ENCODE results near the gene KRTAP4-3. TPM values are rescaled to one million over a fixed set of nuclear protein-coding genes. Genes with fewer than 3 reads are reported as not detected.
"Not testable (repeated sequence)": the region's sequence is repeated elsewhere in the genome, so short reads cannot be mapped to it uniquely, and the experiment has no call there.

KRTAP4-3 gene
- total RNA-seq, 2 donors from 2014 or later = not detected

- H3K9me3 Mint-ChIP-seq = peaks cover 23% of the 10 kb centered on the region
- H3K27ac Mint-ChIP-seq = no peak within 1 kb of the TSS
- peak; percentile 19 for ATAC-seq (replicated peaks)
- H3K4me1 Mint-ChIP-seq = no peaks in the 10 kb centered on the region
- no peaks in the 10 kb centered on the region for H3K27me3 Mint-ChIP-seq
- H3K4me3 Mint-ChIP-seq = no peak within 1 kb of the TSS
- no peaks in the 10 kb centered on the region for H3K36me3 Mint-ChIP-seq (ENCODE audit: low read depth)
Measured at GRCh38 chr17:41140360-41141131, 27.5 kb downstream of the KRTAP4-3 start, which contains the start of gene KRTAP4-6. Gene KRTAP4-6, minus strand, starts transcription at chr17:41140544. Its CDS starts 57 bp downstream, at chr17:41140487.

DNA sequence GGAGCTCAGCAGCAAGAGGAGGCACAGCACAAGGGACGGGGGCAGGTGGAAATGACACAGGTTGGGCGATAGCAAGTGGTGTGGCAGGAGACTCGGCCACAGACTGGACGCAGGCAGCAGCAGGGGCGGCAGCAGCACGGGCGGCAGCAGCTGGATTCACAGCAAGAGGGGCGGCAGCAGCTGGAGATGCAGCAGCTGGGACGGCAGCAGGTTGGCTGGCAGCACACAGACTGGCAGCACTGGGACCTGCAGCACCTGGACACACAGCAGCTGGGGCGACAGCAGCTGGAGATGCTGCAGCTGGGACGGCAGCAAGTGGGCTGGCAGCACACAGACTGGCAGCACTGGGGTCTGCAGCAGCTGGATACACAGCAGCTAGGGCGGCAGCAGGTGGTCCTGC lies 28.2 kb downstream of the KRTAP4-3 start:
- not testable (repeated sequence) for H3K27ac Mint-ChIP-seq; H3K4me1 Mint-ChIP-seq; ATAC-seq (replicated peaks); H3K36me3 Mint-ChIP-seq (ENCODE audit: low read depth); H3K27me3 Mint-ChIP-seq; H3K4me3 Mint-ChIP-seq
- H3K9me3 Mint-ChIP-seq = peaks cover 23% of the 10 kb centered on the region

- H3K27ac Mint-ChIP-seq = peak overlapping the region; percentile 60
- no peaks in the 10 kb centered on the region for H3K36me3 Mint-ChIP-seq (ENCODE audit: low read depth)
- no peaks in the 10 kb centered on the region for H3K9me3 Mint-ChIP-seq
- H3K4me3 Mint-ChIP-seq = no peak overlapping the region
- H3K4me1 Mint-ChIP-seq = peaks cover 5% of the 10 kb centered on the region
- no peaks in the 10 kb centered on the region for H3K27me3 Mint-ChIP-seq
- no peak for ATAC-seq (replicated peaks)
Measured at GRCh38 chr17:41133880-41134735, 33.9 kb downstream of the KRTAP4-3 start.

- peak; percentile 66 for ATAC-seq (replicated peaks)
- Mint-ChIP-seq H3K9me3 (no peaks in the 10 kb centered on the region), H3K27me3 (no peaks in the 10 kb centered on the region), H3K4me3 (no peak overlapping the region), H3K36me3 (ENCODE audit: low read depth) (no peaks in the 10 kb centered on the region), H3K27ac (no peak overlapping the region), H3K4me1 (peaks cover 5% of the 10 kb centered on the region)
Measured at GRCh38 chr17:41131979-41132378, 36.0 kb downstream of the KRTAP4-3 start.

DNA sequence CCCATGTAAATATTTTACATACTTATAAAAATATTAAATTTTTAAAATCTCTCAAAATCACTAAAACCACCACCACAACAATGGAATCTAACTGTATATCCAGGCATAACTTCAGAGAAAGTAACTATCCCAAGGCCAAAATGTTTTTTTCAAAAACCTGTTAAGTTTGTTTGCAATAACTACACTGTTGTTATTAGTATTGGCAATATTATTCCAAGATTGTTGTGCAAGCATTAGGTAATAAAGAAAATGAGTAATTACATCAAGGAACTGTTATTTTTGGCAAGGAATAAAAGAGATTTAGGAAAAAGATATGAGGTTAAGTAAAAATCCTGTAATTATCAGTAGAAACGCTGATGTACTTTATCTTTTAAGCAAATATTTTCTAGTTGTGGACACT lies 40.6 kb downstream of the KRTAP4-3 start:
- no peak overlapping the region for H3K27ac Mint-ChIP-seq
- no peaks in the 10 kb centered on the region for H3K27me3 Mint-ChIP-seq
- peaks cover 22% of the 10 kb centered on the region for H3K4me1 Mint-ChIP-seq
- H3K36me3 Mint-ChIP-seq (ENCODE audit: low read depth) = no peaks in the 10 kb centered on the region
- H3K9me3 Mint-ChIP-seq = peaks cover under 1% of the 10 kb centered on the region
- H3K4me3 Mint-ChIP-seq = no peak overlapping the region
- no peak for ATAC-seq (replicated peaks)

- Mint-ChIP-seq H3K27me3 (no peaks in the 10 kb centered on the region), H3K9me3 (peaks cover 3% of the 10 kb centered on the region), H3K4me1 (peaks cover 17% of the 10 kb centered on the region), H3K4me3 (no peak overlapping the region), H3K27ac (no peak overlapping the region), H3K36me3 (ENCODE audit: low read depth) (no peaks in the 10 kb centered on the region)
- ATAC-seq (replicated peaks) = no peak
Measured at GRCh38 chr17:41126412-41126811, 41.6 kb downstream of the KRTAP4-3 start.

- Mint-ChIP-seq H3K36me3 (ENCODE audit: low read depth) (no peaks in the 10 kb centered on the region), H3K9me3 (peaks cover 3% of the 10 kb centered on the region), H3K4me3 (no peak overlapping the region), H3K27ac (no peak overlapping the region), H3K4me1 (peaks cover 24% of the 10 kb centered on the region), H3K27me3 (no peaks in the 10 kb centered on the region)
- no peak for ATAC-seq (replicated peaks)
Measured at GRCh38 chr17:41125064-41125463, 43.0 kb downstream of the KRTAP4-3 start.

- Mint-ChIP-seq H3K27ac (peak within 1 kb of the TSS; percentile 21), H3K4me1 (peaks cover 28% of the 10 kb centered on the region)
- peak; percentile 54 for ATAC-seq (replicated peaks)
Measured at GRCh38 chr17:41123991-41124371, 44.0 kb downstream of the KRTAP4-3 start, which contains the start of gene KRTAP4-12. Gene KRTAP4-12, minus strand, starts transcription at chr17:41124182. Its CDS starts 60 bp downstream, at chr17:41124122.

DNA sequence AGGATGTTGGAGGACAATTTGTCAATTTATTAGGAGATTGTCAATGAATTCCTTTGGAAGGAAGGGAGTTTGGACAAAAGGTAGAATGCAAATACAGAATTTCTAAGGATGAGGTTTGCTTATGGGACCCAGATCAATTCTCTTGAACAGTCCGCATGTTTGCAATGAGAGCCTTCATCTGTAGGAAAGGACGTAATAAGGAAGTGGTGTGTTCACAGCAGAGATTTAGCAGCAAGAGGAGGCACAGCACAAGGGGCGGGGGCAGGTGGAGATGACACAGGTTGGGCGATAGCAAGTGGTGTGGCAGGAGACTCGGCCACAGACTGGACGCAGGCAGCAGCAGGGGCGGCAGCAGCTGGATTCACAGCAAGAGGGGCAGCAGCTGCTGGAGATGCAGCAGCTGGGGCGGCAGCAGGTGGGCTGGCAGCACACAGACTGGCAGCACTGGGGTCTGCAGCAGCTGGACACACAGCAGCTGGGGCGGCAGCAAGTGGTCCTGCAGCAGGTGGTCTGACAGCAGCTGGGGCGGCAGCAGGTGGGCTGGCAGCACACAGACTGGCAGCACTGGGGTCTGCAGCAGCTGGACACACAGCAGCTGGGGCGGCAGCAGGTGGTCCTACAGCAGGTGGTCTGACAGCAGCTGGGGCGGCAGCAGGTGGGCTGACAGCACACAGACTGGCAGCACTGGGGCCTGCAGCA lies 44.6 kb downstream of the KRTAP4-3 start:
- not testable (repeated sequence) for H3K9me3 Mint-ChIP-seq; H3K27me3 Mint-ChIP-seq; ATAC-seq (replicated peaks); H3K36me3 Mint-ChIP-seq (ENCODE audit: low read depth)
- peak overlapping the region; percentile 27 for H3K4me3 Mint-ChIP-seq
- H3K4me1 Mint-ChIP-seq = peaks cover 28% of the 10 kb centered on the region
- peak overlapping the region; percentile 3 for H3K27ac Mint-ChIP-seq

More at GRCh38 chr17:41123991-41124371, 44.0 kb downstream of the KRTAP4-3 start, which contains the start of gene KRTAP4-12:
- not testable (repeated sequence) for H3K9me3 Mint-ChIP-seq; H3K27me3 Mint-ChIP-seq; H3K36me3 Mint-ChIP-seq (ENCODE audit: low read depth)
- peak within 1 kb of the TSS; percentile 27 for H3K4me3 Mint-ChIP-seq

DNA sequence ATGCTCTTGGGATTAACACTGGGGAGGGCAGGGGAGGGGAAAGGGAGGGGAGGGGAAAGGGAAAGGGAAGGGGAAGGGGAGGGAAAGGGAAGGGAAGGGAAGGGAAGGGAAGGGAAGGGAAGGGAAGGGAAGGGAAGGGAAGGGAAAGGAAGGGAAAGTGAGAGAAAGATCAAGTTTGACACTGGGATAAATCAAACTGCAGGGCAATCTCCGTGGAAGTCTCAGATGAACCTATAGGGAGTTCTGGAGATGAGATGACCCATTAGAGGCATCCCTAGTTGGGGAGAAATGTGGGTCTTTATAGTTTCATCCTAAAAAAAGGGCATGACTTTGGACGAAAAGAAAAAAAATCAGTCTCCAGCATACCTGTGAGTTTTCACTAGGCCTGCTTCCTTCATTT lies 46.3 kb downstream of the KRTAP4-3 start:
- H3K27me3 Mint-ChIP-seq = peaks cover 5% of the 10 kb centered on the region
- ATAC-seq (replicated peaks) = no peak
- peaks cover 3% of the 10 kb centered on the region for H3K9me3 Mint-ChIP-seq
- no peak overlapping the region for H3K4me3 Mint-ChIP-seq
- no peak overlapping the region for H3K27ac Mint-ChIP-seq
- peaks cover 28% of the 10 kb centered on the region for H3K4me1 Mint-ChIP-seq
- H3K36me3 Mint-ChIP-seq (ENCODE audit: low read depth) = no peaks in the 10 kb centered on the region

DNA sequence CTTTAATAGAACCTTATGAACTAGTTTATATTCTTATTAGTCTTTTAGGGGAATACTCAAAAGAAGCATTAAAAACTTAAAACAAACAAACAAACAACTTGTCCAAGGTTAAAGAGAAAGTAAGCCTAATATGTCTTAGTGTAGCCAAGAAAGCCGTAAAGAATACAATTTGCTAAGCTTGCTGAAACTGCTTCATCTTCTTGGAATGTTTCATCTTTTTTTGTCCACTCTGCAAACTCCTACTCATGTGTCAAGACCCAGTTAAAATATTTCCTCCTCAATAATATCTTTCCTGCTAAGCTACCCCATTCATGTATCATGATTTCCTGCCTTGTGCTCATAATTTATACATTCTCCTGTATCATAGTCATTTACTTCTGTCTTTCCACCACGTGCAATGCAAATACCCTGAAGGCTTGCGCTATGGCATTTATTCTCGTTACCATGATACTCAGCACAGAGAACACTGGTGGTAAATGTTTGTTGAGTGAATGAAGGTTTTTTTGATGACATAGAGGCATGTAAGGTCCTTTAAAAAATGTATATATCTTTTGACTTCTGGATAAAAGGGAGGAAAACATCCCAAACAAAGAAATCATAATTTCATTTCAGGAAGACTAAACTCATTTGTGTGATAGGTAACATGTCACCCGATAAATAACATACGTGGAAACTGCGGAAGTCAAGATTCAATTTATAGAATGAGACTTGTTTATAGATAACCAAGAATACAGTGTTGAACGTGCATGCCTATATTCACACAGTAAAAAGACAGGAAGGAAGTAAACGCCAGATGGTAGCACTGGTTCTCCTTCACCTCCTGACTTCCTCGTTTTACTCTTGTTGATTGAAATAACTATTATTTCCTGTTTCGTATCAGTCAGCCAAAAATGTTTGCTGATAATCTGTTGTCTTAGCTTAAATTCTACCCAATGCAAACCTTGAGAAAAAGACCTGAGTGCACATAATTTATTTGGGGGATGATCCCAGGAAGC lies 48.0 kb downstream of the KRTAP4-3 start:
- not testable (repeated sequence) for ATAC-seq (replicated peaks); H3K36me3 Mint-ChIP-seq (ENCODE audit: low read depth); H3K9me3 Mint-ChIP-seq; H3K27me3 Mint-ChIP-seq
- H3K4me3 Mint-ChIP-seq = peak overlapping the region; percentile 63
- H3K27ac Mint-ChIP-seq = peak overlapping the region; percentile 83
- H3K4me1 Mint-ChIP-seq = peaks cover 24% of the 10 kb centered on the region

DNA sequence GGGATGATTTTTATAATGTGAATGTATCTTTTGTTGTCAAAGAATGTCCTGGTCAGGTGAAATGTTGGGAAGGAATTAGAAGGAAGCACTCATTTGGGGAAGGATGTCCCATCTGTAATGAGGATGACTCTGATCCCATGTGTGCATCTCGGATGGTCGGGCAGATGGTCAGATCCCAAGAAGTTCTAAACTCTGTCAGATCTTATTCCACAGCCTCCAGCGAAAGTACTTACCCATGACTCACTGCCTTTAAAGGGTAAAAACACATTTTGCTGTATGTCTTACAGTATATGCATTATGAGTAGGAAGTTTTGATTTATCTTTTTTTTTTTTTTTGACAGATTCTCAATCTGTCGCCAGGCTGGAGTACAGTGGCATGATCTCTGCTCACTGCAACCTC lies 49.3 kb downstream of the KRTAP4-3 start:
- Mint-ChIP-seq H3K36me3 (ENCODE audit: low read depth) (no peaks in the 10 kb centered on the region), H3K4me3 (no peak overlapping the region), H3K27ac (no peak overlapping the region), H3K9me3 (peaks cover 3% of the 10 kb centered on the region), H3K27me3 (peaks cover 8% of the 10 kb centered on the region), H3K4me1 (peaks cover 19% of the 10 kb centered on the region)
- no peak for ATAC-seq (replicated peaks)

GRCh38 chr17:41117846-41118386 lies 50.1 kb downstream of the KRTAP4-3 start, which contains the start of gene KRTAP4-11:
Gene KRTAP4-11, minus strand, starts transcription at chr17:41118373. Its CDS starts 58 bp downstream, at chr17:41118315.
- H3K27ac Mint-ChIP-seq; H3K36me3 Mint-ChIP-seq (ENCODE audit: low read depth); H3K27me3 Mint-ChIP-seq; H3K4me3 Mint-ChIP-seq; H3K9me3 Mint-ChIP-seq; ATAC-seq (replicated peaks): not testable (repeated sequence)
- H3K4me1 Mint-ChIP-seq = peaks cover 12% of the 10 kb centered on the region
